LNCAP (cell line): ENCODE results near the gene CDC14A.

Experiments
- TF ChIP-seq, protein P1 (sequence below): fragments of 450-650 bp; IDR thresholded peaks from 2 replicates; pipeline ENCODE4 v1.5.1; 2017; ENCODE audit warnings: mild to moderate bottlenecking

The CDC14A gene

GRCh38 chr1:100517515-100517914 is 165.2 kb downstream of the CDC14A start:
- TF ChIP-seq, protein P1, sequence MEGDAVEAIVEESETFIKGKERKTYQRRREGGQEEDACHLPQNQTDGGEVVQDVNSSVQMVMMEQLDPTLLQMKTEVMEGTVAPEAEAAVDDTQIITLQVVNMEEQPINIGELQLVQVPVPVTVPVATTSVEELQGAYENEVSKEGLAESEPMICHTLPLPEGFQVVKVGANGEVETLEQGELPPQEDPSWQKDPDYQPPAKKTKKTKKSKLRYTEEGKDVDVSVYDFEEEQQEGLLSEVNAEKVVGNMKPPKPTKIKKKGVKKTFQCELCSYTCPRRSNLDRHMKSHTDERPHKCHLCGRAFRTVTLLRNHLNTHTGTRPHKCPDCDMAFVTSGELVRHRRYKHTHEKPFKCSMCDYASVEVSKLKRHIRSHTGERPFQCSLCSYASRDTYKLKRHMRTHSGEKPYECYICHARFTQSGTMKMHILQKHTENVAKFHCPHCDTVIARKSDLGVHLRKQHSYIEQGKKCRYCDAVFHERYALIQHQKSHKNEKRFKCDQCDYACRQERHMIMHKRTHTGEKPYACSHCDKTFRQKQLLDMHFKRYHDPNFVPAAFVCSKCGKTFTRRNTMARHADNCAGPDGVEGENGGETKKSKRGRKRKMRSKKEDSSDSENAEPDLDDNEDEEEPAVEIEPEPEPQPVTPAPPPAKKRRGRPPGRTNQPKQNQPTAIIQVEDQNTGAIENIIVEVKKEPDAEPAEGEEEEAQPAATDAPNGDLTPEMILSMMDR = no peak

DNA sequence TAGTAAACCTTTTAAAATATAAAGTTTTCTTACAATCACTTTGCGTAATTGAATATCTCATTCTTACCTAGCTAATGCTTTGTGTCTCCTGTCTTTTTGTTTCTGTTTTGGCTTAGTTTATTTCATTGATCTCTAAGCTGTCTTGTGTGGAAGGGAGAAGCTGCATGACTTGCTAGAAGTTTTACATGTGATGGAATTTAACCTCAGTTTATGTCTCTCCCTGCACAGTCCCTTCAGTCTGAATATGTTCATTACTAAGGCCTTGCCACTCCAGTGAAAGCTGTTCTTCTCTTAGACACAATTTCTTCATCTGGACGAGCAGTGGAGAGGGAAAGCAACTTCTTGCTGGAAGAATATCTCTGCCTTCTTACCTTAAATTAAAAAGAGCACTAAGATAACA is 165.7 kb downstream of the CDC14A start:
- TF ChIP-seq, protein P1 = no peak

GRCh38 chr1:100523038-100523652 is 170.8 kb downstream of the CDC14A start:
- TF ChIP-seq, protein P1 = no peak

DNA sequence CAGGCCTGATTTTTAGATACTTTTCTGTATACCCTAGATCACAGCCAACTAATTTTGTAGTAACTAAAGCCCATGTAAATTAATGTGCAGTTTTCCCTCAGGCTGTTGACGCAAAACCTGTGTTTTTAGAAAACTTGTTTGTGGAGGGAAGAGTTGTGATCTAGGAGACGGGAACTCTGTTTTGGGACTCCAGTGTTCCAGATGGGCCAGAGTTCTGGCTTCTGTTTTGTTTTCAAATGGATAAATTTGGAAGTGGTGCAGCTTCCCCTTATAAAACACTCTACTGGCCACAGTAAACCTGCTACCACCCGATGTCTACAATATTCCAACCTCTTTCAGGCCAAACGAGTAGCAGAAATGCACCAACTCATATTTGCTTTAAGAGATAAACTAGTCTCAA is 172.0 kb downstream of the CDC14A start:
- TF ChIP-seq, protein P1 = no peak

DNA sequence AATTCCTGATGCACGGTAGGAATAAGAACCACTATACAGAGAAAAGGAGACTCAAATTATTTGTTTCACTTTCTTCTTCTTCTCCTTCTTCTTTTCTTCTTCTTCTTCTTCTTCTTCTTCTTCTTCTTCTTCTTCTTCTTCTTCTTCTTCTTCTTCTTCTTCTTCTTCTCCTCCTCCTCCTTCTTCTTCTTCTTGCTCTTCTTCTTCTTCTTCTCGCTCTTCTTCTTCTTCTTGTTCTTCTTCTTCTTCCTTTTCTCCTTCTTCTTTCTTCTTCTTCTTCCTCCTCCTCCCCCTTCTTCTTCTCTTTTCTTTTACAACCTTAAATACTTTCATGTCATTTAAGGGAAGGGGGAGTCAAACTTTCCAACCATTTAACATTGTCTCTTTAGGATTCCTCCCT is 174.6 kb downstream of the CDC14A start:
- TF ChIP-seq, protein P1 = no peak

DNA sequence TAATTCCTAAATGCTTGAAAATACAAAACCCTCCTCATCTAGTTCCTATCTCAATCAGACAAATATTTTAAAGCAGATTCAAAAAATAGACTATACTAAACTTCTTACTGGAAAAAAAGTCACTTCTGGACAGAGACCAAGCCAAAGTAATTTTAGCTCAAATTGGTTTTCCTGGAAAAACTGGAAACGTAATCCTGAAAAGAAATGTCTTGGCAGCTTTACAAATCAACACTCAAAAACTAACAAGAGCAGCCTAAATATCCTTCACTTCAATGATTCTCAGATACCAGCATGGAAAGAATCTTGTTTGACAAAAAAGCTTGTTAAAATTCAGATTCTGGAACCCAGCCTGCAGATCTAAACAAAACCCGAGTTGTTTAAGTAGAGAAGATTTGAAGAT is 176.6 kb downstream of the CDC14A start:
- TF ChIP-seq, protein P1 = no peak

DNA sequence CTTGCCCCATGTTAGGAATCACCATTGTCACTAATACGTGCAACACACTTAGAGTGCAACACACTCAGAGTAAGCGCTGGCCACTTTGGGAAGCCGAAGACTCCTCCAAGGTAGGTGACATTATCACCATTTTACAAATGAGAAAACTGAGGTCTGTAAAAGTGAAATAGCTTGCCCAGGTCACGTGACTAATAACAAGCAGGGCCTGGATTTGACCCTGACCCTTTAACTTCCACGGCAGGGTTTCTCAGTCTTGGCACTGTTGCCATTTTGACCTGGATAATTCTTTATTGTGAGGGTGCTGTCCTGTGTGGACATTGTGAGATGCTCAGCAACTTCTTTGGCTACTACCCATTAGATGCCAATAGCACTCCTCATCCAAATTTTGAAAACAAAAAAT is 177.8 kb downstream of the CDC14A start:
- TF ChIP-seq, protein P1 = no peak
